ENCODE data around the gene MPZL2. TPM values are rescaled to one million over a fixed set of nuclear protein-coding genes. Genes with fewer than 3 reads are reported as not detected.

Gene MPZL2
- total and polyA plus RNA-seq, 2 of the 8 experiments (the other 6 are each of a cell fraction or from before 2014, with no cell fraction given): 2.4 to 3.2 TPM

DNA sequence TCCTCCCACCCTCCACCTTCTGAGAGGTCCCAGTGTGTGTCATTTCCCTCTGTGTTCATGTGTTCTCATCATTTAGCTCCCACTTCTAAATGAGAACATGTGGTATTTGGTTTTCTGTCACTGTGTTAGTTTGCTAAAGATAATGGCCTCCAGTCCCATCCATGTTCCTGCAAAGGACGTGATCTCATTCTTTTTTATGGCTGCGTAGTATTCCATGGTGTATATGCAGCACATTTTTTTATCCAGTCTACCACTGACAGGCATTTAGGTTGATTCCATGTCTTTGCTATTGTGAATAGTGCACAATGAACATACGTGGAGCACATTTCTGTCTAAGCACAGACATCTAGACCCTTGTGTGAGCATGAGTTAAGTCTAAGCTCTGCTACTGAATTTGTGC, 46.2 kb upstream of the MPZL2 start:
- CTCF ChIA-PET (ENCODE audit: partially characterized antibody): interaction anchor here (1.4 kb wide), 1 partner anchor 11 kb away, joined by 3 read pairs; no protein-coding TSS in a partner anchor
- no peak overlapping the region for H3K4me2 ChIP-seq (ENCODE audit: insufficient read depth in 1 of 2, low read depth in 2 of 2, low read length in 2 of 2)
- H3K4me1 ChIP-seq (replicated peaks in 1 of 4; ENCODE audit: control insufficient read depth in 3 of 4, insufficient read depth in 4 of 4, low read length in 3 of 4): peaks cover 0 to 5% (median 2%) of the 10 kb centered on the region in 4 experiments; a peak in 6 of 7 replicates
- H3K27ac ChIP-seq (ENCODE audit: low read depth, low read length): no peak overlapping the region
- FAIRE-seq: no peak
- no peak overlapping the region for H3K4me3 ChIP-seq (ENCODE audit: extremely low read depth in 1 of 4, insufficient read depth in 2 of 4, low read depth in 3 of 4, low read length in 4 of 4)
- H3K14ac ChIP-seq (ENCODE audit: insufficient read length): no peak overlapping the region
- no peaks in the 10 kb centered on the region for H3K27me3 ChIP-seq (replicated peaks in 1 of 4; ENCODE audit: control insufficient read depth in 3 of 4, extremely low read depth in 1 of 4, insufficient read depth in 3 of 4, low read length in 3 of 4)
- no peaks in the 10 kb centered on the region for H3K79me2 ChIP-seq (ENCODE audit: control insufficient read depth in 1 of 2, insufficient read depth in 2 of 2, low read length in 2 of 2)
- no peak overlapping the region for H4K91ac ChIP-seq (replicated peaks; ENCODE audit: insufficient read length, low read length)
- no peak overlapping the region for H2AK5ac ChIP-seq (ENCODE audit: low read depth, low read length)
- TF ChIP-seq, protein P1, sequence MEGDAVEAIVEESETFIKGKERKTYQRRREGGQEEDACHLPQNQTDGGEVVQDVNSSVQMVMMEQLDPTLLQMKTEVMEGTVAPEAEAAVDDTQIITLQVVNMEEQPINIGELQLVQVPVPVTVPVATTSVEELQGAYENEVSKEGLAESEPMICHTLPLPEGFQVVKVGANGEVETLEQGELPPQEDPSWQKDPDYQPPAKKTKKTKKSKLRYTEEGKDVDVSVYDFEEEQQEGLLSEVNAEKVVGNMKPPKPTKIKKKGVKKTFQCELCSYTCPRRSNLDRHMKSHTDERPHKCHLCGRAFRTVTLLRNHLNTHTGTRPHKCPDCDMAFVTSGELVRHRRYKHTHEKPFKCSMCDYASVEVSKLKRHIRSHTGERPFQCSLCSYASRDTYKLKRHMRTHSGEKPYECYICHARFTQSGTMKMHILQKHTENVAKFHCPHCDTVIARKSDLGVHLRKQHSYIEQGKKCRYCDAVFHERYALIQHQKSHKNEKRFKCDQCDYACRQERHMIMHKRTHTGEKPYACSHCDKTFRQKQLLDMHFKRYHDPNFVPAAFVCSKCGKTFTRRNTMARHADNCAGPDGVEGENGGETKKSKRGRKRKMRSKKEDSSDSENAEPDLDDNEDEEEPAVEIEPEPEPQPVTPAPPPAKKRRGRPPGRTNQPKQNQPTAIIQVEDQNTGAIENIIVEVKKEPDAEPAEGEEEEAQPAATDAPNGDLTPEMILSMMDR (IDR thresholded peaks at IDR 0.05; ENCODE audit: control extremely low read depth in 1 of 3, insufficient read depth in 1 of 3, low read depth in 1 of 3, low read length in 3 of 3): no peak
- TF ChIP-seq SP1 (IDR thresholded peaks at IDR 0.05; ENCODE audit: low read depth, low read length) (no peak), NRF1 (IDR thresholded peaks at IDR 0.05; ENCODE audit: low read depth, low read length) (no peak), TCF12 (IDR thresholded peaks at IDR 0.05; ENCODE audit: low read depth, low read length) (no peak), CREB1 (IDR thresholded peaks at IDR 0.05) (no peak), RFX5 (IDR thresholded peaks at IDR 0.05; ENCODE audit: borderline replicate concordance, low read depth, low read length) (no peak), EP300 (IDR thresholded peaks at IDR 0.05; ENCODE audit: borderline replicate concordance in 1 of 2, low read depth in 2 of 2, low read length in 2 of 2) (no peak), BACH1 (IDR thresholded peaks at IDR 0.05; ENCODE audit: low read length) (no peak), ZNF274 (IDR thresholded peaks at IDR 0.05; ENCODE audit: borderline replicate concordance, extremely low read depth, low read length) (no peak)
- TF ChIP-seq, protein P2, sequence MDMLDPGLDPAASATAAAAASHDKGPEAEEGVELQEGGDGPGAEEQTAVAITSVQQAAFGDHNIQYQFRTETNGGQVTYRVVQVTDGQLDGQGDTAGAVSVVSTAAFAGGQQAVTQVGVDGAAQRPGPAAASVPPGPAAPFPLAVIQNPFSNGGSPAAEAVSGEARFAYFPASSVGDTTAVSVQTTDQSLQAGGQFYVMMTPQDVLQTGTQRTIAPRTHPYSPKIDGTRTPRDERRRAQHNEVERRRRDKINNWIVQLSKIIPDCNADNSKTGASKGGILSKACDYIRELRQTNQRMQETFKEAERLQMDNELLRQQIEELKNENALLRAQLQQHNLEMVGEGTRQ (IDR thresholded peaks at IDR 0.05; ENCODE audit: low read length): no peak
- WGBS, 2 experiments (ENCODE audit: extremely low coverage in 1 of 2, insufficient coverage in 1 of 2, insufficient read length in 1 of 2, insufficient replicate concordance in 2 of 2, low coverage in 1 of 2, low lambda C conversion rate in 2 of 2, missing lambda C conversion rate in 1 of 2): 94% methylated on average over 3 of the region's 3 CpGs; no CpG with 5 or more reads in 1 of the 2 experiments
- H4K8ac ChIP-seq (ENCODE audit: extremely low read depth, insufficient read depth, low read length): no peak overlapping the region
- H3K23ac ChIP-seq (ENCODE audit: insufficient read length): no peak overlapping the region
- H2BK5ac ChIP-seq (ENCODE audit: low read depth, low read length): no peak overlapping the region
- POLR2A ChIA-PET (ENCODE audit: partially characterized antibody): interaction anchor here (1.6 kb wide), 1 partner anchor 9 kb away, joined by 3 read pairs; no protein-coding TSS in a partner anchor
- H3K36me3 ChIP-seq (ENCODE audit: control insufficient read depth in 2 of 4, insufficient read depth in 4 of 4, low read length in 3 of 4): no peaks in the 10 kb centered on the region
- no peak overlapping the region for H4K5ac ChIP-seq (ENCODE audit: insufficient read length, low read depth, low read length)
- no peak overlapping the region for H2BK20ac ChIP-seq (ENCODE audit: low read length)
- H3K18ac ChIP-seq (ENCODE audit: extremely low read depth, low read length): no peak overlapping the region
- no peaks in the 10 kb centered on the region for H3K79me1 ChIP-seq (ENCODE audit: low read depth, low read length)
- H3K9ac ChIP-seq (replicated peaks in 1 of 4; ENCODE audit: extremely low read depth in 1 of 4, low read depth in 3 of 4, low read length in 3 of 4): no peak overlapping the region
- H4K20me1 ChIP-seq (replicated peaks in 1 of 2; ENCODE audit: control insufficient read depth in 1 of 2, insufficient read depth in 2 of 2, low read length in 2 of 2): no peaks in the 10 kb centered on the region
- H2BK12ac ChIP-seq (ENCODE audit: low read depth, low read length): no peak overlapping the region
- no peak overlapping the region for H2BK120ac ChIP-seq (replicated peaks; ENCODE audit: low read depth, low read length)
- no peak overlapping the region for H2AFZ ChIP-seq (ENCODE audit: low read length)
- no peak for DNase-seq (ENCODE audit: low read depth in 1 of 2, low spot score in 2 of 2)
- no peak overlapping the region for H2BK15ac ChIP-seq (ENCODE audit: low read length)
- H3K56ac ChIP-seq (replicated peaks; ENCODE audit: insufficient read length, low read depth, low read length): no peak overlapping the region
- H3K4ac ChIP-seq (replicated peaks; ENCODE audit: insufficient read length, low read depth, low read length): no peak overlapping the region
- peaks cover 5% of the 10 kb centered on the region; the same call in 1 of the 2 replicates for H3K23me2 ChIP-seq (ENCODE audit: low read depth, low read length)
- H3K9me3 ChIP-seq (ENCODE audit: insufficient read depth in 2 of 2, low read depth in 1 of 2, low read length in 1 of 2): no peaks in the 10 kb centered on the region

Data from H1 (cell line).